Measurements from ENCODE around the gene DOCK2. TPM values are rescaled to one million over a fixed set of nuclear protein-coding genes. Genes with fewer than 3 reads are reported as not detected.

The DOCK2 gene
- total RNA-seq, 1 donor from 2014 or later: 3.3 TPM

- DNase-seq (ENCODE audit: low spot score in 2 of 2) (no peak), FAIRE-seq (no peak)
Observed at GRCh38 chr5:169956126-169956525, 319.1 kb downstream of the DOCK2 start.

DNA sequence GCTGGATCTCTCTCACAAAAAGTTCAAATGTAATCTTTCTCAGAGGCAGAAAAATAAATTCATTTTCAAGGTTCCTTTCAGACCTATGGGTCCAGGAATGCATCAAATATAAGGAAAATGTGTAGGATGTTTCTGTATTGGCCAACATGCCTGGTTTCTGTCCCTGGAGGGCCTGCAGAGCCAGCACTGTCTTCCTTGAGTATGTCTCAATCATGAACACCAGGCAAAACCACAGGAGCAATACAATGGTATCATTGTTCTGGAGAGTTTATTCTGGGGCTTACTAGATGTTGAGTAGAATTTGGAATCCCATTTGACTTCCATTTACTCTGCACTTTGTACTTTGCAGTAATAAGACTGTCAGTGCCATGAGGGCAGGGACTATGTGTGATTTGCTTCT is 319.7 kb downstream of the DOCK2 start:
- FAIRE-seq (no peak), DNase-seq (ENCODE audit: low spot score in 2 of 2) (no peak)

GRCh38 chr5:169958278-169958677 is 321.2 kb downstream of the DOCK2 start:
- DNase-seq (ENCODE audit: low spot score in 2 of 2): no peak

GRCh38 chr5:169960659-169961058 is 323.6 kb downstream of the DOCK2 start:
- FAIRE-seq: no peak

More at GRCh38 chr5:169958278-169958677, 321.2 kb downstream of the DOCK2 start:
- FAIRE-seq: no peak

DNA sequence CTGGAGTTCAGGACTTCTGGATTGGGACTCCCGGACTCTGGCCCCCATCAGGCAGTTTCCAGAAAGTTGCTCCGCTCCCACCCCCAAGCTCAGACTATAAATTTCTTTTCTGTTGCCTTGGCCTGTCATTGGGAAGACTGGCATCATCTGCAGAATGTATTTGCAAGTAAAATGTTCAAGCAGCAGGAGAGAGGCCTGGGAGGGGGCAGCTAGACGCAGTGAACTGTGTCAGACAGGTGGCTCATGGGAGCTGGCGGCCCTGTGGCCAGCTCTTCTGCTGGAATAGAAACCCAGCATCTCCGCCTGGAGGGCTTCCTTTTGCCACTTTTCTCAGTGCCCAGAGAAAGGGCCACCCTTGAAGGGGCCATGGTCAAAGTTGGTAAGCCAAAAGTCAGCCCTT is 327.2 kb downstream of the DOCK2 start:
- no peak for FAIRE-seq
- DNase-seq (ENCODE audit: low spot score in 2 of 2): no peak

More at GRCh38 chr5:169960659-169961058, 323.6 kb downstream of the DOCK2 start:
- DNase-seq (ENCODE audit: low spot score in 2 of 2): no peak

- no peak for DNase-seq (ENCODE audit: low spot score in 2 of 2)
- FAIRE-seq: no peak
Observed at GRCh38 chr5:169970339-169970738, 333.3 kb downstream of the DOCK2 start.

GRCh38 chr5:169970911-169971765 is 334.1 kb downstream of the DOCK2 start:
- FAIRE-seq (no peak), DNase-seq (ENCODE audit: low spot score in 2 of 2) (no peak)

GRCh38 chr5:169971780-169972179 is 334.7 kb downstream of the DOCK2 start:
- DNase-seq (ENCODE audit: low spot score in 2 of 2) (no peak), FAIRE-seq (no peak)

GRCh38 chr5:169973056-169973455 is 336.0 kb downstream of the DOCK2 start:
- FAIRE-seq (no peak), DNase-seq (ENCODE audit: low spot score in 2 of 2) (no peak)

GRCh38 chr5:169974121-169974770 is 337.2 kb downstream of the DOCK2 start:
- DNase-seq (ENCODE audit: low spot score in 2 of 2) (no peak), FAIRE-seq (no peak)

DNA sequence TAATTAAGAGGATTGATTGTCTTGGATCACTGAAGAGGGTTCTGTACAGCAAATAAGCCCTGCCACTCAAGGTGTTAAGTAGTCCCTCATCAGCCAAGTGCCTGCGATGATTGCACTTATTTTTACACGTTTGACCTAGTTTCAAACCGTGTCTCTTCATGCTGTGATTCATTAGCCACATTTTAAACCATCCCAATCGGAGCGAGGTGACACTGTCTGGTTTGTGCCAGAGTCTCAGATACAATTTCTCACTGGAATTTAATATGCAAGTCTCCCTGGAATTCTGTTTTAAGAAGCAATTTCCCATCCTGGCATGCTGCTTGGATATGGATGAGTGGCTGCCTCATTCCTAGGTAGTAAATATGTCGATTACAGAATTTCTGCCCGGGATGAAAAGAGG is 341.6 kb downstream of the DOCK2 start:
- DNase-seq (ENCODE audit: low spot score in 2 of 2) (no peak), FAIRE-seq (no peak)

DNA sequence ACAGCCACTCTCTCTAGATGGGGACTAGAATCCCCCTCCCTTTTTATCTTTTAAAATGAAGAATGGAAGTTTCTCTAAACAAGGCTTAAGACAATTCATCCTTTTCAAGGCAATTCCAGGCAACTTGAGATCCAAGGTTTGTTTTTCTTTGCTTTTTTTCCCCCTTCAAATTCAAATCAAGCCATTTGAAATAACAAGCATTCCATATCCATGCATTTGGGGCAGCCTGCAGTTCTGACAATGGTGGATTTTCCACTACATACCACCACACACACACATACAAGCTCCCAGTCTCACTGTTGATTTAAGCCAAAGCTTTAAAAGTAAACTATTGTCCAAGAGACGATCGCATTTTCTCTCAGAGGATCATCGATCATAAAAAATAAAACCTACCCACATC is 342.8 kb downstream of the DOCK2 start:
- no peak for FAIRE-seq
- DNase-seq (ENCODE audit: low spot score in 2 of 2): no peak

DNA sequence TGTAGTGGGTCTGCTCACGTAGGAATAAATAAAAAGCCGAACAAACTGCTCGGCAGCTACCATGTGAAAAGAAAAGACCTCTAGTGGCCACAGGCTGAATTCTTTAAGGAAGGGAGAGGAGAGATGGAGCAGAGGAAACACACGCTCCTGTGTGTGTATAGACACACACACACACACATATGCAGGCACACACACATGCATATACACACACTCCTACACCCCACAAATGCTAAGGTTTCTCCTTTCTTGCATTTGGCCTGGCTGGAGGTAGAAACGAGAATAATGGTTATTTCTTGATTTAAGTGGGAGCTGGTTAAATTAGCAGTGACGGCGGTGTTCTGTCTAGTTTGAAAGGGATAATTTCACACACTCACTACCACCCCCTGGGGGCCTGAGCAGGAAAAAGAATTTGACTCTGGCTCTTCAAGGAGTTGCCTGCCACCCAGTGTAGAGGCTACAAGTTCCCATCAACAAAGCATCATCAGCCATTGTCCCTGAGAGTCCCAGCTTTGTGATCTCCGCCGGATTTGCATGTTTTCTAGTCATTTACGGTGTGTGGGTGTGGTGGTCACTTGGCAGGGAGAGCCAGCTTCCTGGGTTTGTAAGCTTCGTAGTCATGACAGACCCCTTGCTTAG is 343.5 kb downstream of the DOCK2 start, which contains the start of gene INSYN2B:
INSYN2B (minus strand) TSS at position 78 of the 636 bp plus-strand sequence. CDS start 96,597 bp downstream, outside the sequence.
- DNase-seq (ENCODE audit: low spot score in 2 of 2) (peak; percentile 44 to 59), FAIRE-seq (no peak)

- no peak for FAIRE-seq
- no peak for DNase-seq (ENCODE audit: low spot score in 2 of 2)
Observed at GRCh38 chr5:169988206-169988605, 351.1 kb downstream of the DOCK2 start.

- FAIRE-seq: no peak
Observed at GRCh38 chr5:169988947-169989346, 351.9 kb downstream of the DOCK2 start.

GRCh38 chr5:169989365-169989764 is 352.3 kb downstream of the DOCK2 start:
- no peak for FAIRE-seq
- DNase-seq (ENCODE audit: low spot score in 2 of 2): no peak

More at GRCh38 chr5:169988947-169989346, 351.9 kb downstream of the DOCK2 start:
- DNase-seq (ENCODE audit: low spot score in 2 of 2): no peak

- DNase-seq (ENCODE audit: low spot score in 2 of 2) (no peak), FAIRE-seq (no peak)
Observed at GRCh38 chr5:169991115-169991869, 354.2 kb downstream of the DOCK2 start.

- FAIRE-seq (no peak), DNase-seq (ENCODE audit: low spot score in 2 of 2) (no peak)
Observed at GRCh38 chr5:169992789-169993484, 355.9 kb downstream of the DOCK2 start.

DNA sequence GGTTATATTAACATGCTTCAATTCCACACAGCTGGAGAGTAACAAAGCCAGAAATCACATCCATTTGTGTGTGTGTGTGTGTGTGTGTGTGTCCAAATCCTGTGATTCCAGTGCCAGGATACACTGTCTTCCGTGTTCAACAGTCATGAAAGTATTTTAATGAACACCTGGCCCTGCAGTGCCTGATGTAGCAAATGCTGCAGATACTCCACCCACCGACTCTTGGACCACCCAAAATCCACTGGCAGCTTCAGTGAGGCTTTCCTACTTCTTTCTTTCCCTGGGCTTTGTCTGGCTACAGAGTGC is 356.4 kb downstream of the DOCK2 start:
- FAIRE-seq (no peak), DNase-seq (ENCODE audit: low spot score in 2 of 2) (no peak)

GRCh38 chr5:169997798-169998197 is 360.7 kb downstream of the DOCK2 start:
- no peak for DNase-seq (ENCODE audit: low spot score in 2 of 2)
- no peak for FAIRE-seq
